H9 (cell line): Measurements from ENCODE around the gene USH2A. TPM values are rescaled to one million over a fixed set of nuclear protein-coding genes. Genes with fewer than 3 reads are reported as not detected.

Source experiments
- DNase-seq: peaks from one replicate; pipeline ENCODE4 v3.0.0-alpha.2; 2017
- H2AFZ ChIP-seq: one replicate; pipeline ENCODE4 v1.6.1; 2013; ENCODE audit warnings: mild to moderate bottlenecking, low read length, control low read depth, moderate library complexity
- H2AK5ac ChIP-seq: 2 replicates; pipeline ENCODE4 v1.6.1; 2013; ENCODE audit warnings: low read length, control low read depth, mixed read lengths; ENCODE audit not compliant: insufficient read length
- H2BK120ac ChIP-seq: one replicate; pipeline ENCODE4 v1.6.1; 2013; ENCODE audit warnings: low read depth, mild to moderate bottlenecking, low read length, control low read depth, inconsistent platforms; ENCODE audit not compliant: poor library complexity, severe bottlenecking
- H2BK12ac ChIP-seq: 2 replicates; pipeline ENCODE4 v1.6.1; 2013; ENCODE audit warnings: low read length, control low read depth, mixed read lengths, low read depth; ENCODE audit not compliant: insufficient read length
- H2BK15ac ChIP-seq: 2 replicates; pipeline ENCODE4 v1.6.1; 2013; ENCODE audit warnings: low read depth, low read length, control low read depth
- H2BK20ac ChIP-seq: one replicate; pipeline ENCODE4 v1.6.1; 2013; ENCODE audit warnings: low read depth, mild to moderate bottlenecking, low read length, control low read depth, inconsistent platforms; ENCODE audit not compliant: poor library complexity, severe bottlenecking
- H2BK5ac ChIP-seq: 2 replicates; pipeline ENCODE4 v1.6.1; 2013; ENCODE audit warnings: low read length, control low read depth, mixed read lengths; ENCODE audit not compliant: insufficient read length
- H3K14ac ChIP-seq: 2 replicates; pipeline ENCODE4 v1.6.1; 2013; ENCODE audit warnings: low read length, control low read depth; ENCODE audit not compliant: insufficient read depth
- H3K18ac ChIP-seq: 2 replicates; pipeline ENCODE4 v1.6.1; 2013; ENCODE audit warnings: low read depth, mild to moderate bottlenecking, mixed read lengths, low read length, control low read depth; ENCODE audit not compliant: insufficient read length
- H3K23ac ChIP-seq: 2 replicates; pipeline ENCODE4 v1.6.1; 2013; ENCODE audit warnings: low read length, control low read depth, mixed read lengths, low read depth; ENCODE audit not compliant: insufficient read length
- H3K23me2 ChIP-seq: 2 replicates; pipeline ENCODE4 v1.6.1; 2013; ENCODE audit warnings: low read depth, mild to moderate bottlenecking, mixed read lengths, low read length, control low read depth; ENCODE audit not compliant: insufficient read length, poor library complexity, severe bottlenecking
- H3K27ac ChIP-seq: 2 replicates; pipeline ENCODE4 v1.5.1; 2013; ENCODE audit warnings: low read length, control low read depth, mixed read lengths, low read depth; ENCODE audit not compliant: insufficient read length
- H3K27me3 ChIP-seq: 2 replicates; pipeline ENCODE4 v1.6.1; 2013; ENCODE audit warnings: low read length, control low read depth, inconsistent platforms; ENCODE audit not compliant: insufficient read depth
- H3K4ac ChIP-seq: 2 replicates; pipeline ENCODE4 v1.6.1; 2013; ENCODE audit warnings: low read depth, mild to moderate bottlenecking, control low read depth, inconsistent platforms, low read length, moderate library complexity
- H3K4me1 ChIP-seq: 2 replicates; pipeline ENCODE4 v1.6.1; 2013; ENCODE audit warnings: low read length, control low read depth, inconsistent platforms; ENCODE audit not compliant: insufficient read depth
- H3K4me2 ChIP-seq: 2 replicates; pipeline ENCODE4 v1.6.1; 2013; ENCODE audit warnings: low read length, control low read depth, mixed read lengths; ENCODE audit not compliant: insufficient read length, insufficient read depth
- H3K56ac ChIP-seq: 2 replicates; pipeline ENCODE4 v1.6.1; 2013; ENCODE audit warnings: low read depth, mild to moderate bottlenecking, mixed read lengths, low read length, control low read depth; ENCODE audit not compliant: insufficient read length
- H3K79me1 ChIP-seq: 2 replicates; pipeline ENCODE4 v1.6.1; 2013; ENCODE audit warnings: low read depth, mild to moderate bottlenecking, moderate library complexity, low read length, control low read depth, inconsistent platforms; ENCODE audit not compliant: insufficient read depth, poor library complexity, severe bottlenecking
- H3K79me2 ChIP-seq: 2 replicates; pipeline ENCODE4 v1.6.1; 2013; ENCODE audit warnings: low read length, control low read depth, inconsistent platforms; ENCODE audit not compliant: insufficient read depth
- H3K9ac ChIP-seq: 2 replicates; pipeline ENCODE4 v1.6.1; 2013; ENCODE audit warnings: low read length, control low read depth, mixed read lengths; ENCODE audit not compliant: insufficient read length; ENCODE audit errors: extremely low read depth
- H3K9me3 ChIP-seq: one replicate; pipeline ENCODE4 v1.6.1; 2013; ENCODE audit warnings: low read depth, low read length, inconsistent platforms; ENCODE audit not compliant: control insufficient read depth
- H3T11ph ChIP-seq: one replicate; pipeline ENCODE4 v1.6.1; 2013; ENCODE audit warnings: mild to moderate bottlenecking, low read length, control low read depth, inconsistent platforms
- H4K20me1 ChIP-seq: one replicate; pipeline ENCODE4 v1.6.1; 2013; ENCODE audit not compliant: control insufficient read depth, insufficient read length, insufficient read depth
- H4K5ac ChIP-seq: 2 replicates; pipeline ENCODE4 v1.6.1; 2013; ENCODE audit warnings: low read depth, mild to moderate bottlenecking, mixed read lengths, low read length, control low read depth; ENCODE audit not compliant: insufficient read length
- H4K8ac ChIP-seq: replicated peaks from 2 replicates; pipeline ENCODE4 v1.6.1; 2013; ENCODE audit warnings: low read length, control low read depth, mixed read lengths, low read depth; ENCODE audit not compliant: insufficient read length
- H4K91ac ChIP-seq: 2 replicates; pipeline ENCODE4 v1.6.1; 2013; ENCODE audit warnings: low read depth, mild to moderate bottlenecking, moderate library complexity, mixed read lengths, low read length, control low read depth; ENCODE audit not compliant: insufficient read length
- H3K27ac Mint-ChIP-seq, 3 experiments: 2 replicates in 2 of 3; 3 replicates in 1 of 3; pipeline ENCODE4 v1.8.0; 2020 to 2021; ENCODE audit warnings: mixed read lengths in 3 of 3, mild to moderate bottlenecking in 1 of 3, moderate library complexity in 1 of 3
- H3K27me3 Mint-ChIP-seq: 2 replicates; pipeline ENCODE4 v1.8.0; 2021; ENCODE audit warnings: low read depth, mild to moderate bottlenecking, moderate library complexity, mixed read lengths
- H3K36me3 Mint-ChIP-seq, 3 experiments: 2 replicates in 2 of 3; 3 replicates in 1 of 3; pipeline ENCODE4 v1.8.0; 2020 to 2021; ENCODE audit warnings: low read depth in 3 of 3, mixed read lengths in 3 of 3; ENCODE audit not compliant: insufficient read depth in 1 of 3
- H3K4me1 Mint-ChIP-seq, 2 experiments: 2 replicates each; pipeline ENCODE4 v1.8.0; 2020; ENCODE audit warnings: mixed read lengths in 2 of 2
- H3K4me3 Mint-ChIP-seq, 2 experiments: 2 replicates in 1 of 2; 3 replicates in 1 of 2; pipeline ENCODE4 v1.8.0; 2020 to 2021; ENCODE audit warnings: mild to moderate bottlenecking in 2 of 2, mixed read lengths in 2 of 2, moderate library complexity in 1 of 2
- H3K9me3 Mint-ChIP-seq, 2 experiments: 2 replicates in 1 of 2; 3 replicates in 1 of 2; pipeline ENCODE4 v1.8.0; 2020; ENCODE audit warnings: mild to moderate bottlenecking in 2 of 2, mixed read lengths in 2 of 2, moderate library complexity in 1 of 2
- CTCF ChIP-seq: fragments of 200-600 bp; sonication (generic); conservative IDR thresholded peaks from 3 replicates; pipeline ENCODE4 v1.8.0; 2021; ENCODE audit warnings: antibody characterized with exemption, mild to moderate bottlenecking
- WGBS: extraction: QIAGEN DNeasy Blood & Tissue Kit; methylation state at CpG from one replicate; pipeline ENCODE4 v1.1.7; 2013; ENCODE audit warnings: missing lambda C conversion rate, low lambda C conversion rate, mixed read lengths; ENCODE audit not compliant: insufficient read length; ENCODE audit errors: extremely low coverage; 5-methylcytosine and 5-hydroxymethylcytosine counted together
- total RNA-seq: library from RNA; stranded (reverse); gene quantifications from 2 replicates; pipeline ENCODE4 v1.2.1, GENCODE V29; 2021

USH2A gene
- total RNA-seq, 1 experiment from 2014 or later, result 0.11 TPM

DNA sequence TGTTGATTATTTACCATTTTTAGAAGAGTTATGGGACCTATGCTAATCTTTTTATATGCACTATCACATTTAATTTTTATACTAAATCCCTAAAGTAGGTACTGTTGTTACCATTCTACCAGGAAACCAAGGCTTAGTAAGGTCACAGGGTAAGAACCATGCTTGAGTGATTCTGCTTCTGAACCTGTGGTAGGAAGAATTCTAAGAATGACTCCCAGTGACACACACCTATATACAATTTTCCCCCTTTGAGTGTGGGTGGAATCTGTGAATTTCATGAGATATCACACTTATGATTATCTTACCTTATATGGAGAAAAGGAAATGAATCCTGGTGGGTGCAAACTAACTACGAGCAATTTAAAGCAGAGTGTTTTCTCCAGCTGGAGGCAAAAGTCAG lies 391.0 kb downstream of the USH2A start:
- Histone ChIP-seq H4K8ac (no peak overlapping the region), H2BK5ac (no peak overlapping the region), H2AK5ac (no peak overlapping the region), H3K9ac (no peak overlapping the region), H3K27me3 (no peaks in the 10 kb centered on the region), H2BK120ac (no peak overlapping the region), H3K23me2 (no peaks in the 10 kb centered on the region), H3K27ac (no peak overlapping the region), H3K18ac (no peak overlapping the region), H4K91ac (no peak overlapping the region), H3K4ac (no peak overlapping the region), H3T11ph (no peak overlapping the region), H3K4me2 (no peak overlapping the region), H2AFZ (no peak overlapping the region), H3K79me1 (no peaks in the 10 kb centered on the region), H3K79me2 (no peaks in the 10 kb centered on the region), H3K4me1 (no peaks in the 10 kb centered on the region), H2BK15ac (no peak overlapping the region), H4K20me1 (no peaks in the 10 kb centered on the region), H4K5ac (no peak overlapping the region), H3K23ac (no peak overlapping the region), H3K9me3 (no peaks in the 10 kb centered on the region), H2BK12ac (no peak overlapping the region), H2BK20ac (no peak overlapping the region), H3K56ac (no peak overlapping the region), H3K14ac (no peak overlapping the region)
- H3K27ac Mint-ChIP-seq, result no peak overlapping the region
- no peak for DNase-seq
- no CpG with 5 or more reads among the region's 1 CpG for WGBS
- H3K36me3 Mint-ChIP-seq, result no peaks in the 10 kb centered on the region
- no peak overlapping the region for H3K4me3 Mint-ChIP-seq
- TF ChIP-seq CTCF, result no peak
- H3K4me1 Mint-ChIP-seq, result peaks cover 0 to 2% of the 10 kb centered on the region in 2 experiments; a peak in 2 of 4 replicates
- no peaks in the 10 kb centered on the region for H3K9me3 Mint-ChIP-seq
- no peaks in the 10 kb centered on the region for H3K27me3 Mint-ChIP-seq
